Fibroblast of the aortic adventitia (primary cell): ENCODE measurements around the gene SUPT4H1. TPM values are rescaled to one million over a fixed set of nuclear protein-coding genes. Genes with fewer than 3 reads are reported as not detected.
A peak's percentile ranks its signal among the peaks of the same experiment; 100 is the strongest.

Experiments
- DNase-seq: peaks from one replicate; pipeline ENCODE4 v3.0.0-alpha.2; 2010; ENCODE audit warnings: low read depth
- H3K4me3 ChIP-seq: 2 replicates; pipeline ENCODE4 v1.5.1; 2011; ENCODE audit warnings: low read depth, mild to moderate bottlenecking, control low read depth, low read length, moderate library complexity
- total RNA-seq: library from RNA; depleted of rRNA; stranded (reverse); fragments of >200 nt; gene quantifications from 2 replicates; pipeline ENCODE4 v1.2.3, GENCODE V29; 2012; ENCODE audit warnings: low replicate concordance
- TF ChIP-seq, protein P1 (sequence below): IDR thresholded peaks from 2 replicates; pipeline ENCODE4 v1.5.1; 2011; ENCODE audit warnings: mild to moderate bottlenecking, low read length, control low read depth, inconsistent platforms; ENCODE audit not compliant: insufficient read depth

Gene SUPT4H1
- total RNA-seq, 1 donor = 34.9 TPM

DNA sequence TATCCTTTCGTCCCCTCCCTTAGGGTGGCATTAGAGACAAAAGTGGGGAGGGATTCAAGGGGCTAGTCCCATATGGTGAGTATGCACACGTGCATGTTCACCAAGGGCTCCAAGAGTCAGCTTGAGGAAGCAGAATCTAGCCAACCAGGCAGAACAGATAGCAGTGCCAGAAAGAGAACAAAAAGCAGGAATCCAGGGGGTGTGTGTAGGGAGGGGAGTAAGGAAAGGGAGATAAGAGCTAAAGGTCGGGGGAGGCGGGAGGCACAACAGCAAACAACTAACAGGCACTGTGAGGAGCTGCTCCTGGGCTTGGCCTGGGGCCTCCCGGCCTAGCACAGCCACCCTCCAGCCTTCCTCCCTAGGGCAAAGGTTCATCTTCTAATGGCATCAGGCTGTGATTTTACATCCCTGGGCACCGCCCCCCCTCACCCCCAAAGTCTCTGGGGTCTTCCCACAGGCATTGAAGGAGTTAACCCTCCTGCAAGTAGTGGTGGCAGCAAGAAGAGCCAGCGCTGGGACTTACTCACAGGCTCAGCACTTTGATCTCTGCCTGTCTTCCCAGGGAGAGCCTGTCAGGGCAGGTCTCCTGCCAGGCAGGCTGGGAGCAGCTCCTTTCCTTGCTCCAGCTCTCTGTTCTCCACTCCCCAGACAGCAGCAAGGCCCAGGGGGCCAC lies 12.4 kb upstream of the SUPT4H1 start:
- TF ChIP-seq, protein P1, sequence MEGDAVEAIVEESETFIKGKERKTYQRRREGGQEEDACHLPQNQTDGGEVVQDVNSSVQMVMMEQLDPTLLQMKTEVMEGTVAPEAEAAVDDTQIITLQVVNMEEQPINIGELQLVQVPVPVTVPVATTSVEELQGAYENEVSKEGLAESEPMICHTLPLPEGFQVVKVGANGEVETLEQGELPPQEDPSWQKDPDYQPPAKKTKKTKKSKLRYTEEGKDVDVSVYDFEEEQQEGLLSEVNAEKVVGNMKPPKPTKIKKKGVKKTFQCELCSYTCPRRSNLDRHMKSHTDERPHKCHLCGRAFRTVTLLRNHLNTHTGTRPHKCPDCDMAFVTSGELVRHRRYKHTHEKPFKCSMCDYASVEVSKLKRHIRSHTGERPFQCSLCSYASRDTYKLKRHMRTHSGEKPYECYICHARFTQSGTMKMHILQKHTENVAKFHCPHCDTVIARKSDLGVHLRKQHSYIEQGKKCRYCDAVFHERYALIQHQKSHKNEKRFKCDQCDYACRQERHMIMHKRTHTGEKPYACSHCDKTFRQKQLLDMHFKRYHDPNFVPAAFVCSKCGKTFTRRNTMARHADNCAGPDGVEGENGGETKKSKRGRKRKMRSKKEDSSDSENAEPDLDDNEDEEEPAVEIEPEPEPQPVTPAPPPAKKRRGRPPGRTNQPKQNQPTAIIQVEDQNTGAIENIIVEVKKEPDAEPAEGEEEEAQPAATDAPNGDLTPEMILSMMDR = no peak
- H3K4me3 ChIP-seq = no peak overlapping the region
- DNase-seq = peak; percentile 2

DNA sequence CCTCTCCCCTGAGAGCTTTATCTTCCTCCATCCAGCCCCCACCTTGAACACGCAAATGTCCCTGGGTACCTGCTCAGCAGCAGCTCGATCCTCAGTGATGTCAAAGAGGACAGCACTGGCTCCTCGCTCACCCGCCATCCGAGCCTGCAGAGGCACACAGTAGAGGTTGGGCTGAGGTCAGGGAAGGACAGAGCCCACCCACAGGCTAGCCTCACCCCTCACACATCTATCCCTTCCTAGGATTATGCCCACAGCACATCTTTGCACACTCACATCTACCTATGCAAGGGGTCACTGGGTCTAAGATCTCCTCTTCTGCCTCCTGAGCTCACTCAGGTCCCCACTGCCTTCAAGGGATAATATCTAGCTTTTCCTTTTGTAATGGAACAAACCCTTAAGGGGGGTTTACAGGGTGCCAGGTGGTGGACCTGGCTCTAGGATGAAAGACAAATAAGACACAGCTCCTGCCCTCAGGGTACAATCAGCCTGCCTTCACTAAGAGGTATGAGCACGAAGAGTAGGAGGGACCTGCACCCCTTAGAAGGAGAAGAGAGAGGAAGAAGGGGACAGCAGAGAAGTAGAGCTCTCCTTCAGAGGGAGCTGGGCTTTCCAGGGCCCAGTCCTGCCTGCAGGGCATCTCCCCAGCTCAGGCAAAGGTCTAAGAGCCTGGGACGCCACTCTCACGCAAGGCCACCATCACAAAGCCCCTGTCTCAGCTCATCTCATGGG lies 11.6 kb upstream of the SUPT4H1 start:
- no peak for DNase-seq
- TF ChIP-seq, protein P1 = no peak
- H3K4me3 ChIP-seq = no peak overlapping the region

DNA sequence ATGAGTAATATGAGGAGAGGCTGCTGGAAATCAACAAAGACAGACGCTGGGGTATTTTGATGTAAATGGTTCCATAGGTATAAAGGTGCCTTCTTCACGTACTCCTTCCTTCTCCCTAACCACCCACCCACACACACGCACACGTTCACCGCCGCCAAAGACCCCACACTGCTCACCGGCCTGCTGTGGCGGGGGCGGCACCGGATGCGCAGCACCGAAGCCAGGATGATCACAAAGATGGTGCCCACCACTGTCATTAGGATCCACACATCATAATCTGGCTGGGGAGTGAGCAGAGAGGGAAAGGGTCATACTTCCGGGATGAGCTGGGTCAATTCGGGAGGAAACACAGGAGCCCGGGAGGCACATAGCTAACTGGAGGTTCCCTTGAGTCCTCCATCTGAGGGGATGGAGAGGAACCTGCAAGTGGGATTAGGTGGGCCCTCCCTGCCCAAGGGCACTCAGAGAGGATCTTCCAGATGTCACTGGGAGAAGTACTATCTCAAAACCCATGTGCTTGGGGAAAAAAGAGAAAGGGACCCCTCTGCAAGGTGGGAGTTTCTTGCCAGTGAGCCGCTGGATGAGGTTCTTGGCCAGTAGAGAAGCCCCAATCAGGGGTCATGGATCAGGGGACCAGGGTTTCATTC lies 10.5 kb upstream of the SUPT4H1 start:
- TF ChIP-seq, protein P1 = no peak
- H3K4me3 ChIP-seq = no peak overlapping the region
- no peak for DNase-seq

DNA sequence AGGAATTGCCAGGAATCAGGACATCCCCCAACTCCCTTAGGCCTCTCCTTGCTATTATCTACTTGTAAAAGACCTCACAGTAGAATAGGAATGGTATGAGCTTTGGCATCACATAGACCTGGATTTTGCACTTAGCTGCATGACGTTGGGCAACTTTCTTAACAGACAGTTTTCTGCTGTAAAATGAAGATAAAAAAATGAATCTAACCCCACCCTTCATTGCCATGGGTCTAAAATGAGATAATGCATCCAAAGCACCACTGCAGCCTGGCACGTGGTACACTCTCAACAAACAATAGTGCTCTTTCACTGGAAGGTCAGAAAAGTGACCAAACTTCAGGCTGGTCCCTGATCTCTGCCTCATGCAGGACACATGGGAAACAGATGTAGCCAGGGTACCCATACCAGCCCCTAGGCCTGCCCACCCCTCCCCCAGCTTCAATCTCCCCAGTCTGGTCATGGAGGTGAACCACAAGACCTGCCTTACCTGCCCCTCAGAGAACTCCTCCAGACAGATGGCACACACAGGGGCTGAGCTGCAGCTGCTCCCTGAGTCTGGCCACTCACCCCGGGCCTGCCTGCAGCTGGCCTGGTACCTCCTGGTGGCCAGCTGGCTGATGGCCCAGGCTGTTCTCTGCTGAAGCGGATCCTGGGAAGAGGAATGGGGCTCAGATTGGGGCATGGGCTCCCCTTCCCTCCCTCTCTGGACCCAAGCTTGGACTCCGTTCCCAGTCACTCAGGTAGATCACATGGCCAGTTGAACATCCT lies 8.5 kb upstream of the SUPT4H1 start:
- no peak overlapping the region for H3K4me3 ChIP-seq

DNA sequence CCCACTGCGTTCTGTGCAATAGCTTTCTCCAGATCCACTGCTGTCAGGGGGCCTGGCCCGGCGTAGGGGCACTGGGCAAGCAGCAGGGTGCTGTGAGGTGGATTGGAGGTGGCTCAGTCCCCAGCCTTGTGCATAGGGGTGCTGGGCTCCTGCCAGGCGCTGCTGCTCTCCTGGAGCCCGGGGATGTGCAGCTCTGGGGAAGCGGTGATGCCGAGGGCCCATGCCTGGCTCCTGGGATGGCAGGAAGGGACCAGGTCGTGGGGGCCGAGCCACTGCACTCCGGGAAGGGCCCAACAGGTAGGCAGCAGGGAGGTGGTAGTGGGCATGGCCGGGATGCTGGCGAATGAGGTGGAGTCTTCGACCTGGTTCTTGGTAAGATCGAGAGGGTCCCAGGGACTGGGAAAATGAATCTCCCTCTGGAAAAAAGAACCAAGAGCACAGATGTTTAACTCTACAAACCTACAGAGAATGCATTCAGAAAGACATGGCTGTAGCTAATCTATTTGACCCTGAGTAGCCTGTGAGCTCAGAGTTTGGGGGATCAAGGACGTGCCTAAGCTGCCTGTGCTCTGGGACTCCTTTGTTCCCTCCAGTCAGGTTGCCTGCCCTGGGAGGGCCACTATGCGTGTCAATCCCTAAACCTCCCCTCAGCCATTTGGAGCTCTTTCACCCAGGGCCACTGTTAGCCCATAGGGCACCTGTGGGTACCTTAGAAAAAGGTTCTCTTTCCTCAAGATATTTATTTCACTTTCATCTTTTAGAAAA lies 6.6 kb upstream of the SUPT4H1 start:
- TF ChIP-seq, protein P1 = no peak
- no peak overlapping the region for H3K4me3 ChIP-seq
- no peak for DNase-seq

More for the DNA sequence above, 8.5 kb upstream of the SUPT4H1 start:
- TF ChIP-seq, protein P1 = no peak
- DNase-seq = no peak
